HL-60 (cell line): ENCODE data around the gene NUMB.

Experiments used
- CTCF ChIP-seq: IDR thresholded peaks from one replicate; pipeline ENCODE4 v1.5.1; 2011; ENCODE audit warnings: low read length, control low read depth, inconsistent platforms; ENCODE audit not compliant: insufficient read depth
- GABPA ChIP-seq: IDR thresholded peaks from 2 replicates; pipeline ENCODE4 v1.6.1; 2012; ENCODE audit warnings: low read depth
- REST ChIP-seq: IDR thresholded peaks from 2 replicates; pipeline ENCODE4 v1.6.1; 2012; ENCODE audit warnings: low read depth; ENCODE audit not compliant: insufficient replicate concordance

DNA sequence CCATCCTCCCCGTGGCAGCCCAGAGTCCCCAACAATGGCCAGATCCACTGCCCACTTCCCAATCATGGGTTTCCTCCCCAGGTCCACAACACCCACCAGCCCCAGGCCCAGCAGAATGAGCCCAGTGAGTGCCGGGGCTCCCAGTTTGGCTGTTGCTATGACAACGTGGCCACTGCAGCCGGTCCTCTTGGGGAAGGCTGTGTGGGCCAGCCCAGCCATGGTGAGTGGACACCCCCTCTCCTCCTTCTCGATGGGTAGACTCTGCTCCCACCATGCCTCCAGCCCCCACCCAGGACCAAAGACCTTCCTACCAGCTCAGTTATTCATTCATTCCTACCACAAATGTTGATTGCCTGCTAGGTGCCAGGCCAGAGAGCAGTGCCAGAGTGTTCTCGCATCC is 197.3 kb downstream of the NUMB start:
- no peak for TF ChIP-seq CTCF
- TF ChIP-seq REST: no peak
- TF ChIP-seq GABPA: no peak
